IPS-18a (cell line): ENCODE results near the gene WDFY1.
A peak's percentile ranks its signal among the peaks of the same experiment; 100 is the strongest.

Source experiments
- H3K27ac ChIP-seq: one replicate; pipeline ENCODE4 v1.5.1; 2013; ENCODE audit warnings: low read length
- H3K27me3 ChIP-seq: one replicate; pipeline ENCODE4 v1.6.1; 2013; ENCODE audit warnings: mild to moderate bottlenecking, low read length; ENCODE audit not compliant: control insufficient read depth, insufficient read depth
- H3K36me3 ChIP-seq: one replicate; pipeline ENCODE4 v1.6.1; 2013; ENCODE audit warnings: low read depth, low read length; ENCODE audit not compliant: control insufficient read depth
- H3K4me1 ChIP-seq: one replicate; pipeline ENCODE4 v1.6.1; 2013; ENCODE audit warnings: low read depth, low read length; ENCODE audit not compliant: control insufficient read depth
- H3K4me3 ChIP-seq: one replicate; pipeline ENCODE4 v1.5.1; 2013; ENCODE audit warnings: low read length
- H3K9ac ChIP-seq: one replicate; pipeline ENCODE4 v1.6.1; 2013; ENCODE audit warnings: mild to moderate bottlenecking, low read length, moderate library complexity
- H3K9me3 ChIP-seq: one replicate; pipeline ENCODE4 v1.6.1; 2013; ENCODE audit warnings: low read depth, low read length; ENCODE audit not compliant: control insufficient read depth

WDFY1 gene

GRCh38 chr2:223944703-223945531, at the start of gene WDFY1:
WDFY1 (minus strand) TSS chr2:223945335; CDS start chr2:223945284, 51 bp downstream.
- no peak within 1 kb of the TSS for H3K27ac ChIP-seq

GRCh38 chr2:223994562-223995162, 49.5 kb upstream of the WDFY1 start:
- Histone ChIP-seq H3K4me3 (no peak overlapping the region), H3K27ac (no peak overlapping the region), H3K27me3 (no peaks in the 10 kb centered on the region), H3K9ac (no peak overlapping the region), H3K4me1 (no peaks in the 10 kb centered on the region), H3K36me3 (no peaks in the 10 kb centered on the region), H3K9me3 (no peaks in the 10 kb centered on the region)

More at GRCh38 chr2:223944703-223945531, at the start of gene WDFY1:
- peaks cover 19% of the 10 kb centered on the region for H3K4me1 ChIP-seq
- H3K27me3 ChIP-seq, result no peaks in the 10 kb centered on the region
- H3K36me3 ChIP-seq, result no peaks in the 10 kb centered on the region
- H3K9ac ChIP-seq, result peak within 1 kb of the TSS; percentile 80
- peak within 1 kb of the TSS; percentile 91 for H3K4me3 ChIP-seq
- H3K9me3 ChIP-seq, result no peaks in the 10 kb centered on the region

DNA sequence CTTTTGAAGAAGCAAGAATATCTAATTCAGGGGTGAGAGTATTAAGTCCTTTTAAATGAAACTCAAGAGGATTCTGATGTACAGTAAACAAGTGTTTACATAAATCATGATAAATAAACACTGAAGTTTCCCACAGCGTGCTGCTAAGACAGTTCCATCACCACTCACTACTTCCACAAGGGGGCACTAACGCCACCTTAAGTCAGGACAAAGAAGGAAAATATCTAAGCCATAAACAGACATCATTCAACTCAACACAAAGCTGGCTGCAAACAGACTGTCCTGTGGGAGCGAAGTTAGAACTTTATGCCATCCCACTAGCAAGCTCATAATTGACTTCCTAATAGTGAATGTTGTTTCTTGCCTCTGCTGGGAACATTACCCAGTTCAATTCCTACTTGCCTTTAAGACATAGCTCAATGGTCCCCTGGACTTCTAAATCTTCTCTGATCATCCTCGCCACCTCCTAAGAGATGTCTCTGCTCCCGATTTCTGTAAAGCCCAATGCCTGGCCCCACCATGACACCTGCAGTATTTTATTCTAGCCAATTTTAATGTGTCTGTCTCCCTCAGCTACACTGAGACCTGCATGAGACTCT, 48.6 kb upstream of the WDFY1 start:
- no peaks in the 10 kb centered on the region for H3K9me3 ChIP-seq
- no peaks in the 10 kb centered on the region for H3K27me3 ChIP-seq
- no peaks in the 10 kb centered on the region for H3K4me1 ChIP-seq
- H3K36me3 ChIP-seq, result no peaks in the 10 kb centered on the region
- no peak overlapping the region for H3K27ac ChIP-seq
- H3K9ac ChIP-seq, result no peak overlapping the region
- H3K4me3 ChIP-seq, result no peak overlapping the region

GRCh38 chr2:223991611-223992010, 46.5 kb upstream of the WDFY1 start:
- Histone ChIP-seq H3K9me3 (no peaks in the 10 kb centered on the region), H3K4me3 (no peak overlapping the region), H3K27me3 (no peaks in the 10 kb centered on the region), H3K36me3 (no peaks in the 10 kb centered on the region), H3K4me1 (no peaks in the 10 kb centered on the region), H3K9ac (no peak overlapping the region), H3K27ac (no peak overlapping the region)

DNA sequence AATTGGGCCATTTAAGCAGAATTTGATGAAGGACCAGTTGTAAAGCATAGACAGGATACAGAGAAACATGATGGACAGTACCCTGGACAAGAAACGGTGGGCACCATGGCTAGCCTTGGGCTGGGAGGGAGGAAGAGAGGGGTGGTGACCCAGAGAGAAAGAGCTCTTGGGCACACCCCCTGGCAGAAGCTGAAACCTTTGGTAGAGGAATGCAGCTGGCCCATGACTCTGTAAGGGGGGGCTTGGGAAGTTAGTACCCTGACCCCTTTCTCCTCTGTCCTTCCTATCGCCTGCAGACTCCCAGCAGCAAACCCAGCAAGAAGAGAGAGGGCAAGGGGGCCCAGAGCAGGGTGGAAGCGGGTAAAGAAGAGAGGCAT, 44.7 kb upstream of the WDFY1 start:
- H3K9me3 ChIP-seq, result no peaks in the 10 kb centered on the region
- no peaks in the 10 kb centered on the region for H3K4me1 ChIP-seq
- H3K36me3 ChIP-seq, result peaks cover 4% of the 10 kb centered on the region
- no peak overlapping the region for H3K9ac ChIP-seq
- H3K27me3 ChIP-seq, result no peaks in the 10 kb centered on the region
- no peak overlapping the region for H3K27ac ChIP-seq
- H3K4me3 ChIP-seq, result no peak overlapping the region

GRCh38 chr2:223989206-223989855, 44.2 kb upstream of the WDFY1 start:
- no peaks in the 10 kb centered on the region for H3K27me3 ChIP-seq
- H3K4me3 ChIP-seq, result no peak overlapping the region
- H3K9me3 ChIP-seq, result no peaks in the 10 kb centered on the region
- H3K9ac ChIP-seq, result no peak overlapping the region
- no peaks in the 10 kb centered on the region for H3K4me1 ChIP-seq
- peaks cover 9% of the 10 kb centered on the region for H3K36me3 ChIP-seq
- no peak overlapping the region for H3K27ac ChIP-seq

DNA sequence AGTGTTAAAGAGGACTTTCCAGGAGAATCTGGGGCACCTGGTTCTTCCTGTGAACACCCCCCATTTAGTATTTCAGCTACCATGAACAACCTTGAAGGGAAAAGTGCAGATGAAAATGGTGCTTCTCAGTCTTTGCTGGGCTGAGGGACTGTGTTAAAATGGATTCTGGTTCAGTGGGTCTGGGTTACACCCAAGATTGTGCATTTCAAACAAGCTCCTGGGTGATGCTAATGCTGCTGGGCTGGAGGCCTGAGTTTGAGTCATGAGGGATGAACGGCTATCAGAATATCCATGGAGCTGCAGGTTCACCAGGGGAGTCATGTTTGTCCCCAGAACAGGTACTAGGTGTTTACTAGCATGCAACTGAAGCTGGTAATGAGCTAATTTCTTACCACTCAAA, 36.1 kb upstream of the WDFY1 start:
- Histone ChIP-seq H3K4me1 (no peaks in the 10 kb centered on the region), H3K27me3 (no peaks in the 10 kb centered on the region), H3K9ac (no peak overlapping the region), H3K27ac (no peak overlapping the region), H3K9me3 (no peaks in the 10 kb centered on the region), H3K4me3 (no peak overlapping the region), H3K36me3 (peaks cover 35% of the 10 kb centered on the region)

DNA sequence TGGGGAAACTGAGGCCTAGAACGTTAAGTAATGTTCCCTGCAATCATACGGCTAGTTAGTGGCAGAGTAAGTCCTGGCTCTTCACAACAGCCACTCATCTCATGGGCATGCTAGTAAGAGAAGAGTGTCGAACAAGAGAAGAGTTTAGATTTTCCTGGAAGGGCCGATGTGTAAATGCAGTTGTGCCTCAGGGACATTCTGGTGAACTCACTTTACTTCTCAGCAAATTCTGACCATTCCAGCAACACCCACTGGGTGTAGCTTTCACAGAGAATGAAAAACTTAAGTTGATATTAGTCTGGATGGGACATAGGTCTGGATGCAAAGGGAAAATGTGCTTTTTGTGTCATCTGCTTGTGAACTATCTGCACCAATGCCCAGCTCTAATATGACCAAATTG, 35.7 kb upstream of the WDFY1 start:
- Histone ChIP-seq H3K36me3 (peaks cover 35% of the 10 kb centered on the region), H3K4me1 (no peaks in the 10 kb centered on the region), H3K4me3 (no peak overlapping the region), H3K9ac (no peak overlapping the region), H3K9me3 (no peaks in the 10 kb centered on the region), H3K27ac (no peak overlapping the region), H3K27me3 (no peaks in the 10 kb centered on the region)

GRCh38 chr2:223980397-223980735, 35.2 kb upstream of the WDFY1 start:
- Histone ChIP-seq H3K9me3 (no peaks in the 10 kb centered on the region), H3K27me3 (no peaks in the 10 kb centered on the region), H3K9ac (no peak overlapping the region), H3K36me3 (peaks cover 31% of the 10 kb centered on the region), H3K4me3 (no peak overlapping the region), H3K4me1 (no peaks in the 10 kb centered on the region), H3K27ac (no peak overlapping the region)

DNA sequence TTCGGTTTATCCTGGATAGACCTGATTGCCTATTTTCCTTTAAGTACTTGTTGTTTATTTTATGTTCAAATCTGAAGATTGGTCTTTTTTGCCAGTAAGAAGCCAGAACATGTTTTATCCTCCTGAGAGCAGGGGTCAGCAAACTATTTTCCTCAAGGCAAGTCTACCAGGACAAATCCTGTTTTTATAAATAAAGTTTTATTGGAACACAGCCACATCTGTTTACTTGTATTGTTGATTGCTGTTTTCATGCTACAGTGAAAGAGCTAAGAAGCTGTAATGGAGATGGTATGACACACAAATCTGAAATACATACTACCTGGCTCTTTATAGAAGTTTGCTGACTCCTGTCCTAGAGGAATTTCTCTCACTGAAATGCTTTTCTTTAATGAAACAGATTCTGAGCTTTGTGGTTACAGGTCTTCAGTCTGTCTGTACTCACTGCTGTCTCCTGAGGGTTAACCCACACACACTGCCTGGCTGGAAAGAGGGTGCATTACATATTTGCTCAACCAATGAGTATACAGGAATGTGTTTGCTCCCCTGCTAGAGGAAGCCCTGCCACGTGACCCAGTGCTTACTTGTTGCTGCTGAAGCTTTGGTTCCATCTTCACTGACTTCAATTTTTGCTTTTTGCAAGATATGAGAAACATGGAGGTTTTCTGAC, 34.7 kb upstream of the WDFY1 start:
- no peak overlapping the region for H3K27ac ChIP-seq
- peaks cover 31% of the 10 kb centered on the region for H3K36me3 ChIP-seq

GRCh38 chr2:223978451-223978850, 33.3 kb upstream of the WDFY1 start:
- no peaks in the 10 kb centered on the region for H3K9me3 ChIP-seq
- peaks cover 21% of the 10 kb centered on the region for H3K36me3 ChIP-seq

More for the DNA sequence above, 34.7 kb upstream of the WDFY1 start:
- no peak overlapping the region for H3K4me3 ChIP-seq
- no peaks in the 10 kb centered on the region for H3K27me3 ChIP-seq
- H3K9me3 ChIP-seq, result no peaks in the 10 kb centered on the region
- no peak overlapping the region for H3K9ac ChIP-seq
- no peaks in the 10 kb centered on the region for H3K4me1 ChIP-seq

More at GRCh38 chr2:223978451-223978850, 33.3 kb upstream of the WDFY1 start:
- Histone ChIP-seq H3K27ac (no peak overlapping the region), H3K4me1 (no peaks in the 10 kb centered on the region), H3K4me3 (no peak overlapping the region), H3K27me3 (no peaks in the 10 kb centered on the region), H3K9ac (no peak overlapping the region)
